ENCODE data around the gene COBLL1. TPM values are rescaled to one million over a fixed set of nuclear protein-coding genes. Genes with fewer than 3 reads are reported as not detected.

The COBLL1 gene
- total RNA-seq, 1 experiment from 2014 or later: 4.4 TPM

DNA sequence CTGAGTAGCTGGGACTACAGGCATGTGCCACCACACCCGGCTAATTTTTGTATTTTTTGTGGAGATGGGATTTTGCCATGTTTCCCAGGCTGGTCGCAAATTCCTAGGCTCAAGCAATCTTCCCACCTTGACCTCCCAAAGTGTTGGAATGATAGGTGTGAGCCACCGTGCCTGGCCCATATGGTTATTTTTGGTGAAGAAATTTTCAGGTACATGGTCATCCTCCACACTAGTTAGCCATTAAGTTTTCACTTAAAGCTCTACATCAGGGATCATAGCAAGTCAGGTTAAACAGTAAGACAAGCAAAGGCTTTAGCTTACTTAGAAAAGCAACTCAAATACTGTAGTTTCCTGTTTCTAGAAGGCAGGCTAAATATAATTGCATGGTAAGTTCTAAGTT is 116.1 kb downstream of the COBLL1 start:
- DNase-seq (ENCODE audit: low read depth, low spot score) (no peak), ATAC-seq (no peak)
- TF ChIP-seq SIN3A (IDR thresholded peaks at IDR 0.05; ENCODE audit: borderline replicate concordance, insufficient read depth, low read depth, low read length): no peak
- CTCF ChIA-PET: no interaction called here
- H3K4me1 ChIP-seq (ENCODE audit: control insufficient read depth, insufficient read depth, low read length): no peaks in the 10 kb centered on the region
- in situ Hi-C loops (cut with HindIII; ENCODE audit: low pct_unique_long_range_greater_than_20kb, low sequenced_read_pairs): no loop called here
- no peaks in the 10 kb centered on the region for H3K27me3 ChIP-seq (ENCODE audit: control insufficient read depth, insufficient read depth, low read length)
- no peak overlapping the region for H3K4me3 ChIP-seq (ENCODE audit: low read depth in 2 of 2, low read length in 2 of 2)
- no peak overlapping the region for H3K27ac ChIP-seq (ENCODE audit: low read length)
- intact Hi-C loops (cut with micrococcal nuclease; ENCODE audit: unreplicated experiment): no loop called here
- POLR2A ChIA-PET: no interaction called here
- no TSS peak for BruUV-seq (replicated peaks)
- H3K36me3 ChIP-seq (ENCODE audit: control insufficient read depth, insufficient read depth, low read length): no peaks in the 10 kb centered on the region
- no peaks in the 10 kb centered on the region for H3K9me3 ChIP-seq (ENCODE audit: control insufficient read depth, insufficient read depth, low read depth, low read length)

GRCh38 chr2:164722616-164723338 is 118.8 kb downstream of the COBLL1 start:
- Histone ChIP-seq H3K9me3 (ENCODE audit: control insufficient read depth, insufficient read depth, low read depth, low read length) (no peaks in the 10 kb centered on the region), H3K4me3 (ENCODE audit: low read depth in 2 of 2, low read length in 2 of 2) (no peak overlapping the region), H3K27ac (ENCODE audit: low read length) (no peak overlapping the region), H3K27me3 (ENCODE audit: control insufficient read depth, insufficient read depth, low read length) (no peaks in the 10 kb centered on the region), H3K4me1 (ENCODE audit: control insufficient read depth, insufficient read depth, low read length) (no peaks in the 10 kb centered on the region), H3K36me3 (ENCODE audit: control insufficient read depth, insufficient read depth, low read length) (no peaks in the 10 kb centered on the region)
- no peak for DNase-seq (ENCODE audit: low read depth, low spot score)
- ATAC-seq: no peak
- no TSS peak for BruUV-seq (replicated peaks)
- in situ Hi-C loops (cut with HindIII; ENCODE audit: low pct_unique_long_range_greater_than_20kb, low sequenced_read_pairs) (no loop called here), intact Hi-C loops (cut with micrococcal nuclease; ENCODE audit: unreplicated experiment) (no loop called here)
- ChIA-PET POLR2A (no interaction called here), CTCF (no interaction called here)
- no peak for TF ChIP-seq POLR2AphosphoS5 (IDR thresholded peaks at IDR 0.05; ENCODE audit: low read depth, low read length)
- TF ChIP-seq CTCF (IDR thresholded peaks at IDR 0.05): no peak
- TF ChIP-seq SIN3A (IDR thresholded peaks at IDR 0.05; ENCODE audit: borderline replicate concordance, insufficient read depth, low read depth, low read length): no peak
- TF ChIP-seq TCF7L2 (IDR thresholded peaks at IDR 0.05; ENCODE audit: low read depth, low read length): no peak
- no peak for TF ChIP-seq REST (IDR thresholded peaks at IDR 0.05; ENCODE audit: insufficient read depth in 1 of 2, low read depth in 2 of 2, low read length in 1 of 2)

GRCh38 chr2:164721430-164721829 is 120.2 kb downstream of the COBLL1 start:
- intact Hi-C loops (cut with micrococcal nuclease; ENCODE audit: unreplicated experiment): no loop called here
- no peak for ATAC-seq
- H3K36me3 ChIP-seq (ENCODE audit: control insufficient read depth, insufficient read depth, low read length): no peaks in the 10 kb centered on the region
- no peaks in the 10 kb centered on the region for H3K9me3 ChIP-seq (ENCODE audit: control insufficient read depth, insufficient read depth, low read depth, low read length)
- H3K4me3 ChIP-seq (ENCODE audit: low read depth in 2 of 2, low read length in 2 of 2): no peak overlapping the region
- no peak for DNase-seq (ENCODE audit: low read depth, low spot score)
- POLR2A ChIA-PET: no interaction called here
- H3K27ac ChIP-seq (ENCODE audit: low read length): no peak overlapping the region
- BruUV-seq (replicated peaks): no TSS peak
- no peaks in the 10 kb centered on the region for H3K27me3 ChIP-seq (ENCODE audit: control insufficient read depth, insufficient read depth, low read length)
- no peaks in the 10 kb centered on the region for H3K4me1 ChIP-seq (ENCODE audit: control insufficient read depth, insufficient read depth, low read length)
- in situ Hi-C loops (cut with HindIII; ENCODE audit: low pct_unique_long_range_greater_than_20kb, low sequenced_read_pairs): no loop called here
- CTCF ChIA-PET: no interaction called here
- no peak for TF ChIP-seq SIN3A (IDR thresholded peaks at IDR 0.05; ENCODE audit: borderline replicate concordance, insufficient read depth, low read depth, low read length)

Measured in Panc1 (cell line).